NCI-H2081 (cell line): Measurements from ENCODE around the gene KNL1.
"Not testable (repeated sequence)": the region's sequence is repeated elsewhere in the genome, so short reads cannot be mapped to it uniquely, and the experiment has no call there.

Experiments
- DNase-seq, 2 experiments: peaks; one replicate each; lab custom pipeline; 2025; lab: John Stamatoyannopoulos, UW

Gene KNL1

DNA sequence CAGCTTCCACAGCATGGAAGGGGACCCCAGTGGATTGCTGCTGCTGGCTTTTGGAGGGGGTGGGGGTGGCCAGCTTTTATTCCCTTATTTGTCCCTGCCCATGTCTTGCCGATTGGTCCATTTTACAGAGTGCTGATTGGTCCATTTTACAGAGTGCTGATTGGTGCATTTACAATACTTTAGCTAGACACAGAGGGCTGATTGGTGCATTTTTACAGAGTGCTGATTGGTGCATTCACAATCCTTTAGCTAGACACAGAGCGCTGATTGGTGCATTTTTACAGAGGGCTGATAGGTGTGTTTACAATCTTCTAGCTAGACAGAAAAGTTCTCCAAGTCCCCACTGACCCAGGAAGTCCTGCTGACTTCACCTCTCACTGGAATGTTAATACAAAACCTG lies 12.3 kb upstream of the KNL1 start:
- DNase-seq: not testable (repeated sequence)

DNA sequence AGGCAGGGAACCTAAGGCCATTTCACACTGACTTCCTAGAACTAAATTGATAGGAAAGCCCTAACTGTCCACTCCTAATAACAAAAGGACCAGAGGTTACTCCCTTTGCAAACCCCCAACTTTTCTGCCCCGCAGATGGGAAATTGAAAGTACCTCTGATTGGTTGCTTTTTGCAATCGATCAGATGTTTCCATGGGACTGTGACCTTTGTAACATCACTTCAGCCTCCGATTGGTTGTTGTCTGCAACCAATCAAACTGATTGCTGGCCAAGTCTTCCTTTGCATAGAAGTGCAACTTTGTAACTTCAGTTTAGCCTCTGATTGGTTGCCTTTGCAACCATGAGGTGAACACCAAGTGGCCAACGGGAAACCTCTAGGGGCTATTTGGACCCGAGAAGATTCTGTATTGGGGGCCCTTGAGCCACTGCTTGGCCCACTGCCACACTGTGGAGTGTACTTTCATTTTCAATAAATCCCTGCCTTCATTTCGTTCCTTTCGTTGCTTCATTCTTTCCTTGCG lies 11.3 kb upstream of the KNL1 start:
- peak; percentile 32 to 83 for DNase-seq

DNA sequence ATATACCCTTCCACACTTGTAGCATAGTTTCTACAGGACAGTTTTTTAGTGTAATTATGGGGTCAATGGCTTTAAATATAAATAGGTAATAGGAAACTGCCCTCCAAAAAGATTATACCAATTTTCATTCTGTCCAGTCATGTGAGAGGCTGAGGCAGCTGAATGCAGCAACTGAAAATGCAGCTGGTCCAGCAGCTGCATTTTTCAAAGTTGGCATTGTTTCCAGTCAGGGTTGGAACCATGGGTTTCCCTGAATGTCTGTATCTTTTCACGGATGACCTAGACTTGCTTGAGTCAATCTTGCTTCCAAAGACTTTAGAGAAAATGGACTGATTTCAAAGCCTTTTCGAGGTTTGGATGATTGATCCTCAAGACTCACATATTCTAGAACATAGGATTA lies 9.9 kb upstream of the KNL1 start:
- DNase-seq: peak in 1 of 2 experiments; percentile 31

DNA sequence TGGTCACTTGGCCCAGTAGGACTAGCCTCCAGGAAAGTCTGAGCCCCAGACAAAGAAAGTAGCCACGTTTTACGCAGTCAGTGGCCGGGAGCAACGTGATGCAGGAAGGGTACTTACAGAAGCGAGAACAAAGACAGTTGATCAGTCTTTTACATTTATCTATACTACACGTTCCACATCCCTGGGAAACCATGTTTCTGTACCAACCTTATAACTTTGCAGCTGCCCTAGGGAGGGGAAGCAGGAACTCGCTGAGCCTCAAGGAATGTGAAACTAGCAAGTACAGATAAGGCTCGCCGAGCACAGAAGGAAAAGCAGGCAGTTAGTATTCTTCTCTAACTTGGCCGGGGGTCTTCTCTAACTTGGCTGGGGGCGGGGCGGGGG lies 3.4 kb upstream of the KNL1 start:
- DNase-seq: no peak

DNA sequence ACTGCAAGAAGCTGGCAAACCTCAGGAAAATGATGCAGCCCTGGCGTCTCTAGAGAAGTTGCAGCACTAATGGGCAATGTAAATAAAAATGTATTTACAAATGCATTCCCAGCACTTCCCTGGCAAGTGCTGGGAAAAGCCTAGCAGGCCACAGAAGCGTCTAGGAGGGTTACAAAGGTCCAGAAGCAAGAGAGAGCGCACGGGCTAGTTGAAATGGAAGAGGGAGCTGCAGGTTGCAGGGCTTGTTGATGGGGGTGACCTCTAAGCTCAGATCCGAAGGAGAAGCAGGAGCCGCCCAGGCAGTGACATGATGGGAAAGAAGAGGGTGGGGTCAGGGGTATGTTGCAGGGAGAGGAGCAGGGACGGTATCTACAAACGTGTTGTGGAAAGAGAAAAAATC lies 2.7 kb upstream of the KNL1 start:
- DNase-seq: no peak

DNA sequence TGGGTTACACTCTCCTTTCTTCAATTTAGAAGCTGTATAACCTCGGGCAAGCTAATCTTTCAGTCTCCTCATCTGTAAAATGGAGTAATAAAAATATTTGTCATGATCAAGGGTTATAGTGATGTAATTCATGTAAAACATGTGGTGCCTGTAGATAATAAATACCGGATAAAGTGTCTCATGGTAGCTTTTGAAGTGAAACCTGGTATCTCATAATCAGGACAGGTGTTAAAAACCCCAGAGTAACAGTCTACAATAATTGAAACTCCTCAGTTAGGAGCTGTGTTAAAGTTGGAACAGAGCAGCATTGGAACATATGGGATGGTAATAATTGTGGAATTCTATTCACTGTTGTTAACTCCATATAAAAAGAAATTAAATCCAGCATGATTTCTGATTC lies 884 bp upstream of the KNL1 start:
- no peak for DNase-seq

DNA sequence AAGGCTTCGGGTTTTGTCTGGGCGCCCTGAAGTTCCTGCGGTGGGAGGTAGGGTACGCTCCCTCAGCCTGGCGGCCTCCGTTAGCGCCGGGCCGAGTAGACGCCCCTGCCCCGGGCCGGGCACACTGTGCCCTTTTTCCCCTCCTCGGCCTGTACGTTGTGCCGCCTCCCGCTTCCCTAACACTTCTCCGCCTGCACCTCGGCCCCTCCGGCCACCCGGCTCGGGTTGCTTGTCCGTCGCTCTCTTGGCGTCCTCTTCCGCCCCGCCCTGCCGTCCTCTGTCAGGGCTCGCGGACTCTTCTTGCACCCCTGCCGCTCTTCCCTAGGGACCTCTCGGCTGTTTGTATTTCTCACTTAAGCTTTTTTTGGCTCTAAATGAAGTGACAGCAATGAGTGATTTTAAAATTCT lies 384 bp downstream of the KNL1 start:
- peak; percentile 68 to 78 for DNase-seq

DNA sequence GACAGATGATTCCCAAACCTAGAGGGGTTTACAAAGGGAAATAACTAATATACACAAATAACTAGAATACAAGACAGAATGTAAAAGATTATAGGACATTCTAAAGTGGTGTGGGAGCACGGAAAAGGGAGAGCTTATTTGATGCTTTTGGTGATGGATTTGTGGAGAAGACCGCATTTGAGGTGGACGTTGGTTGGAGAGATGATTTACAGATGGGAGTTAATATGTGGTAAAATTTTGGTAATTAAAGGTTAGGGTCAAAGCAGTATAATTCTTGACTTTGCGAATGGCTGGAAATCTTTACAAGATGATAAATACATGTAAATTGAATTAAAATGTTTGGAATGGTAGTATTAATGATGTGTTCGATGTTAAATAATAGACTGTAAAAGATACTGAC lies 1.2 kb downstream of the KNL1 start:
- no peak for DNase-seq

DNA sequence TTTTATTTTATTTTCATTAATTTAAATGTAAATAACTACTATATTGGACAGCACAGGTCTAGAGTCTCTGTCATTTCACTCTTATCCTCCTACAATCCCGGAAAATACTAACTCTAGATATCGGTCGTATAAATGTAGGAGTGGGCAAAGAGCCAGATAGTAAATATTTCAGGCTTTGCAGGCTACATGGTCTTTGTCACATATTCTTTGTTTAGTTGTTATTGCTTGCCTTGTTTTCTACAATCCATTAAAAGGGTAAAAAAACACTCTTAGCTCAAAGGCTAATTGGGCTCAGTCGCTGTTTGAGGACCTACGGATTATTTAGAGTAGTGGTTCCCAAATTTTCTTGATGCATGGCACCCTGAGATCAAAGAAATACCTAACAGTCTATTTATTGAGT lies 1.7 kb downstream of the KNL1 start:
- peak; percentile 7 to 48 for DNase-seq

DNA sequence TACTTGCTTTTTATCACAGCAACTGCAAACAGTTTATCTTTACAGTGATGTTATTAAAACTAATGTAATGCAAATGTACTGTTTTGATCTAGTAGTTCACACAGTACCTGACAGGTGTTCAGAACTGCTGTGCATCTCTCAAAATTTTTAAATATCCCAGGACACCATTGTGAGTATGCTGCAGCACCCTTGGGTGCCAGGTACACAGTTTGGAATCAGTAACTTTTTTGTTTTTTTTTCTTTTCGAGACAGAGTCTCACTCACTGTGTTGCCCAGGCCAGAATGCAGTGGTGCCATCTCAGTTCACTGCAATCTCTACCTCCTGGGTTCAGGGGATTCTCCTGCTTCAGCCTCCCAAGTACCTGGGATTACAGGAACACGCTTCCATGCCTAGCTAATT lies 3.0 kb downstream of the KNL1 start:
- no peak for DNase-seq

DNA sequence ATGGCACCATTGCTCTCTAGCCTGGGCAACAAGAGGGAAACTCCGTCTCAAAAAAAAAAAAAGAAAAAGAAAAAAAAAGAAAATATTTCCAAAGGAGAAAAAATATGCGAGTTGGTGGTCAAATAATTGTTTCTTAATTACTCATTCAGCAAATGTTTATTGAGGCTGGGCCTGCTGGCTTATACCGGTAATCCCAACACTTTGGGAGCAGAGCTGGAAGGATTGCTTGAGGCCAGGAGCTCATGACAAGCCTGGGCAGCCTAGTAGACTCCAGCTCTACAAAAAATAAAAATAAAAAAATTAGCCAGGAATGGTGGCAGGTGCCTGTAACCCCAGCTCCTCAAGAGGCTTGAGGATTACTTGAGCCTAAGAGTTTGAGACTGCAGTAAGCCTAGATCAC lies 4.1 kb downstream of the KNL1 start:
- DNase-seq: no peak

DNA sequence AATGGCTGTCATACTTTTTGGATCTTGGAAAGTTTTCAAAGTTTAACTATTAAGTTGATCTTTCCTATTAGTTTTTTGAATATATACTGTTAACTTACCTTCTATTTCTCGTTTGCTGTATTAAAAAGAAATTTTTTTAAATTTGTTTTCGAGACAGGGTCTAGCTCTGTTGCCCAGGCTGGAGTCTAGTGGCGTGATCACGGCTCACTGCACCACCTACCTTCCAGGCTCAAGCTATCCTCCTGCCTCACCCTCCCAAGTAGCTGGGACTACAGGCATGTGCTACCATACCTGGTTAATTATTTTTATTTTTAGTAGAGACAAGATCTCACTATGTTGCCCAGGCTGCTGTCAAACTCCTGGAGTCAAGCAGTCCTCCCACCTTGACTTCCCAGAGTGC lies 4.6 kb downstream of the KNL1 start:
- DNase-seq: no peak

DNA sequence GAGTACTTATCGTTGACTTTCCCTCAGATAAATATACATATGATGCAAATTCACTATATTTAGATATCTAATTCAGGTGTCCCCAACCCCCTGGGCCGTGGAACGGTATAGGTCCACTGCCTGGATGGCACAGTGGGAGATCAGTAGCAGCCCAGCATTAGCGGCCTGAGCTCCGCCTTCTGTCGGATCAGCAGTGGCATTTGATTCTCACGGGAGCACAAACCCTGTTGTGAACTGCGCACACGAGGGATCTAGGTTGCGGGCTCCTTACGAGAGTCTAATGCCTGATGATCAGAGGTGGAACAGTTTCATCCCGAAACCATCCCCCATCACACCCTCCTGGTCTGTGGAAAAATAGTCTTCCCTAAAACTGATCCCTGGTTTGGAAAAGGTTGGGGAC lies 6.9 kb downstream of the KNL1 start:
- no peak for DNase-seq

DNA sequence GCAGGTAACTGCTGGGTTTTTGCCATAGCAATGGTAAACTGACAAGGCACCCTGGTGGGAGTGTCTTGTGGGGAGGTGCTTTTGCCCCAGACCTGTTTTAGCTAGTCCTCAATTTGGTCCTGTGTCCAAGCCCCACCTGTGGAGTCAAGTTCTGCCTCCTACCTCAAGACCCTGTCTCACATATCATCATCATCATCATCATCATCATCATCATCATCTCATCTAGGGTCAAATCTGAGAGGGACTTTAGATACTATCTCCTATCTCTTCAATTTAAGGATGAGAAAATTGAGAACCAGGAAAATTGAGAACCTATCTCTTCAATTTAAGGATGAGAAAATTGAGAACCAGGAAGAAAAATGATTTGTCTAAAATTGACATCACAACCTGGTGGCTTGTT lies 9.9 kb downstream of the KNL1 start:
- no peak for DNase-seq

DNA sequence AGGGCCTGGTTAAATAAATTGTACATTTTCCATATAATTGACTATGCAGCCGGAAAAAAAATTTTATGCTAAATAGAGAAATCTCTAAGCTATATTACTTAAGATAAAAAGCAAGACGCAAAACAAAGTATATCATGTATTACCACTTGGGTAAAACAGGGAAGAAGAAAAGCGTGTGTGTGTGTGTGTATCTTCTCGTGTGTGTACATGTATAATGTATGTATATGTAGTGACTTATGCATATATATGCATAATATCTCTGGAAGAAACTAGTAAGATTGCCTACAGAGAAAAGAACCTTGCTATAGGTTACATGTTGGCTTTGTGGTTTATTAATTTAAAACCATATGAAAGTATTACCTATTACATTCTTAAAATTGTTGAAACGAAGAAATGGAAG lies 19.0 kb downstream of the KNL1 start:
- no peak for DNase-seq

DNA sequence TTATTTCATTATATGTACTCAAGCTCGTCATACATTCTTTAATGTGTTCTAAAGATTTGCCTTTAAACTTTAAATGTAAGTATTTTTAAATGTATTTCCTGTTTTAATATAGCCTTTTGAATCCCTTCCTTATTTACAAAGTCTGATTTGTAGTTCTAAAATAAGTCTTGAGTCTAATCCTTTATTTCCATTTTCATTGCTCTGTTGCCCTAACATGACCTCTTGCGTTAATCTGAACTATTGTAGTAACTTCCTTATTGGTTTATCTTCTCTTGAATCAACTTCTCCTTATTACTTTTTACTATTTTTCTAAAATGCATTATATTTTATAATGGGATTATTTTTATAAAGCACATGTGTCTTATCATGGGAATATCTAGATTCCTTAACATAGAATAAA lies 24.0 kb downstream of the KNL1 start:
- DNase-seq: no peak

DNA sequence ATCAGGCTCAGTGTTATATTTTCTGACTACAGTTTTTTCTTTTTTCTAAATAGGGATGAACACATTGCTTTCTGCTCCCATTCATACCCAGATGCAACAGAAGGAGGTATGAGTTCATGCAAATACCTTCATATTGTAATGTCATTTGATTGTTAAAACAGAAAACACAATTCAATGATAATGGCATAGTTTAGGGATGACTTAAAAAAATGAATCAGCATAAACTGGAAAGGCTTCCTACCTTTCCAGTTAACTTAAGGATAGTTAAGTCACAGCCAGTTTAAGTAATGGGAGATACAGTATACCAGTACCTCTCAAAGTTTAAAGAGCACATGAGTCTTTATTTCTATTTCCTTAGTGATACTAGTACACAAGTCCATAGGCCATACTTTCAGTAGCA lies 24.9 kb downstream of the KNL1 start:
- no peak for DNase-seq

DNA sequence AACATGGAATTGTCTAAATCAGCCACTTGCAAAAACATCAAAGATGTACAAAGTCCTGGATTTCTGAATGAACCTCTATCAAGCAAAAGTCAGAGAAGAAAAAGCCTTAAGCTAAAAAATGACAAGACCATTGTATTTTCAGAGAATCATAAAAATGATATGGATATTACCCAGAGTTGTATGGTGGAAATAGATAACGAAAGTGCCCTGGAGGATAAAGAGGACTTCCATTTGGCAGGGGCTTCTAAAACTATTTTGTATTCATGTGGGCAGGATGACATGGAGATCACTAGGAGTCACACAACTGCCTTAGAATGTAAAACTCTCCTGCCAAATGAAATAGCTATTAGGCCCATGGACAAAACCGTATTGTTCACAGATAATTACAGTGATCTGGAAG lies 29.3 kb downstream of the KNL1 start:
- DNase-seq: no peak

DNA sequence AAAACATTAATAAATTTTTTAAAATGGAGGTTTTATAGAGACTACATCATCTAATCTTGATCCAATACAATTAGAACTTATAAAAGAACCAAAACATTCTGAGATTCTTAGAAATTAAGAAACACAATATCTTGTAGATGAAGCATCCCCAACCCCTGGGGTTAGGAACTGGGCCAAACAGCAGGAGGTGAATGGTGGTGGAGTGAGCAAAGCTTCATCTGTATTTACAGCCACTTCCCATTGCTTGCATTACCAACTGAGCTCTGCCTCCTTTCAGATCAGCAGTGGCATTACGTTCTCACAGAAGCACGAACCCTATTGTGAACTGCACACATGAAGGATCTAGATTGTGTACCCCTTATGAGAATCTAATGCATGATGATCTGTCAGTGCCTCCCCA lies 36.3 kb downstream of the KNL1 start:
- DNase-seq: no peak

DNA sequence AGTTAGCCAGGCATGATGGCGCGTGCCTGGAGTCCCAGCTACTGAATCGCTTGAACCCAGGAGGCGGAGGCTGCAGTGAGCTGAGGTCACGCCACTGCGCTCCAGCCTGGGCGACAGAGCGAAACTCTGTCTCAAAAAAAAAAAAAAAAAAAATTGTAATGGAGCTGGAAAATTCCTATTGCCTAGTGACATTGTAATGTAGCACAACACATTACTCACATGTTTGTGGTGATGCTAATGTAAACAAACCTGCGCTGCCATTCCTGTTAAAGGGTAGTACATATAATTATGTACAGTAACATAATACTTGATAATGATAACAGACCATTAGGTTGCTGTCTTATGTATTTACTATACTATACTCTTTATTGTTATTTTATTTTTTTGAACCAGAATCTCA lies 39.1 kb downstream of the KNL1 start:
- peak in 1 of 2 experiments; percentile 5 for DNase-seq

DNA sequence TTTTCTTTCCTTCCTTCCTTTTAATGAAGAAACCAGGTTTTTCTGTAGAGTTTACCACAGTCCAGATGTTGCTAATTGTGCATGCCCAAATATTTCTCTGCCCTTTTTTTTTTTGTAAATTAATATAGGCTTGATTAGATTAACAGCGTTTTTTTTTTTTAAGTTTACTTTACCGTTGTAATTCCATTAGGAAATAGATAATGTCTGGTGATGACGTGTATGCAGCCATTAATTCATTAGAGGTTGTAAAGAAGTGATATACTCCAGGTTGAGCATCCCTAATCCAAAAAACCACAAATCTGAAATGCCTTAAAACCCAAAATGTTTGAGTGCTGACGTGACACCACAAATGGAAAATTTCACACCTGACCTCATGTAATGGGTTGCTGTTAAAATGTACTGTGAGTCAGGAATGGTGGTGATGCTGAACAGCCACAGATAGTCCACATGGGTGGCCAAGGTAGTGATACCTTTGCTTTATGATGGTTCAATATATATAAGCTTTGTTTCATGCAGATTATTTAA lies 43.2 kb downstream of the KNL1 start:
- DNase-seq: no peak

DNA sequence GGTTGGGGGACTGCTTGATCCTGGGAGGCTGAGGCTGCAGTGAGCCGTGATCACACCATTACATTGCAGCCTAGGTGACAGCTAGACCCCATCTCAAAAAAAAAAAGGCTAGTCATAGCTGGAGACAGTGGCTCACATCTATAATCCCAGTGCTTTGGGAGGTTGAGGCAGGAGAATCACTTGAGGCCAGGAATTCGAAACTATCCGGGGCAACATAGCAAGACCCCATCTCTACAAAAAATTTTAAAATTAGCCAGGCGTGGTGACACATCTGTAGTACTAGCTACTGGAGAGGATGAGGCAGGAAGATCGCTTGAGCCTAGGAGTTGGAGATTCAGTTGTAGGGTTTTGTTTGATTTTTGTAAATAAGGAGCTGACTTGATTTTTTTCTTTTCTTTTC lies 45.6 kb downstream of the KNL1 start:
- no peak for DNase-seq

DNA sequence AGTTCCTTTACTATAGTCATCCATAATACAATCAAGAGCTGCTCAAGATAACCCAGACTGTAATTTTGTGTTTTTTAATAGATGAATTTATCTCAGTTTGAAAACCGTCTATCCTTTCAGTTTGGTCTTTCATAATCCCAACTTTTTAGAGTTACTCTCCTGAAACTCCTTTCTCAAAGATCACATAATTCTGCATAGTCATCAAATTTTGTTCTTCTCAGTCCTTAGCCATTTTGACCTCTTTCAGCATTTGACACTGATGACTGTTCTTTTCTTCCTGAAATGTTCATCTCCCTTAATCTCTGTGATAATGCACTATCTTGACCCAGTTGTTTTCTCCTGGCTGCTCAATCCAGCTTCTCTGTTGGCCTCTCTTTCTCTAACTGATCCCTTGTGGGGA lies 53.5 kb downstream of the KNL1 start:
- no peak for DNase-seq

DNA sequence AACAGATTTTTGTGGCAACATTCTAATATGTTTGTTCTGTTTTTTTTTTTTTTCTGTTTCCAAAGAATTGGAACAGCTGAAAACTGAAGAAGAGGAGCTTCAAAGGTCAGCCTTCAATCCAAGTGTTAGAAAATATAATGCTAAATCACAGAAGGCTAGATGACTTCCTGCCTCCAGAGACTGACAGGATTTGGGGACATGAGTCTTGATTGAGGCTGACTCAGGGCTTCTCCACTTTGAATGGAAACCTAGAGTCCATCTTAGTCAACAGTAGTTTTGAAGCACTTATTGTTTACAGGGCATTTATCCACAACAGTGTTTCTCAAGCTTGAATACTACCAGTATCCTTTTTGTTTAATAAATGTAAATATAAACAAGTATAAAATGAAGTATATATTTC lies 56.4 kb downstream of the KNL1 start:
- no peak for DNase-seq

DNA sequence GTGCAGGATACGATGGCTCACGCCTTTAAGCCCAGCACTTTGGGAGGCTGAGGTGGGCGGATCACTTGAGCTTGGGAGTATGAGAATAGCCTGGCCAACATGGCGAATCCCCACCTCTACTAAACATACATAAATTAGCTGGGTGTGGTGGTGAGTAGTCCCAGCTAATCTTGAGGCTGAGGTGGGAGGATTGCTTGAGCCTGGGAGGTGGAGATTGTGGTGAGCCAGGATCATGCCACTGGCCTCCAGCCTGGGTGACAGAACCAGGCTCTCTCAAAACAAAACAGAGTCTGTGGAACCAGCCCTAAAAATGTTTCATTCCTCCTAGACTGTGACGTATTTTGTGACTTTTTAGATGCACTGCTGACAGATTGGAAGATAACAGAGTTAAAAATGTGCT lies 66.6 kb downstream of the KNL1 start:
- DNase-seq: no peak
